Measurements from ENCODE around the gene NKX6-2.
"Not testable (repeated sequence)": the region's sequence is repeated elsewhere in the genome, so short reads cannot be mapped to it uniquely, and the experiment has no call there.

Gene NKX6-2

DNA sequence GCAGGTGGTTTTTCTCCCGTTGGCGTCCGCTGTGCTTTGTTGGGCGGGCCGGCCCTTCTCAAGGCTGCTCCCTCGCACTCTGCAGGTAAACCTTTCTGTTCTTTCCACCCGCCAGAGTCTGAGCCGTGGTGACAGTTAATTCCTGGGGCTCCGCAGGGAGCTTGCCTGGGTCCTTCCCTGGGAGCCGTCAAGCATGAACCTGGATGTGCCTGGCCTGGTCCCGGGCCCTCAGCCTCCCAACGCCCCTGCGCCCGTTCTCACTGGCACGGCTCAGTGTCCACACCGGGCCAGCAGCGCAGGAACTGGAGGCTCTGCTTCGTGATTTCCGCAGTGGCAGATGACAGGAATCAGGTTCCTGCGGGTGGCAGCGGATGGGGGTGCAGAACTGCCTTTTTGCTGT is 10.9 kb upstream of the NKX6-2 start:
- no peaks in the 10 kb centered on the region for H3K4me1 ChIP-seq (ENCODE audit: control insufficient read depth, insufficient read depth, low read length)
- no peaks in the 10 kb centered on the region for H3K36me3 ChIP-seq (ENCODE audit: control insufficient read depth, insufficient read depth, low read length)
- H3K27ac ChIP-seq (ENCODE audit: insufficient read depth, low read depth, low read length, poor library complexity, severe bottlenecking): no peak overlapping the region
- H3K9me3 ChIP-seq (ENCODE audit: control insufficient read depth, low read length): no peaks in the 10 kb centered on the region
- WGBS, 2 experiments: 84 to 86% methylated on average over 21 of the region's 21 CpGs
- H3K4me3 ChIP-seq (ENCODE audit: insufficient read depth, low read depth, low read length): no peak overlapping the region
- H3K27me3 ChIP-seq (ENCODE audit: control insufficient read depth, insufficient read depth, low read length, poor library complexity, severe bottlenecking): peaks cover 3% of the 10 kb centered on the region

DNA sequence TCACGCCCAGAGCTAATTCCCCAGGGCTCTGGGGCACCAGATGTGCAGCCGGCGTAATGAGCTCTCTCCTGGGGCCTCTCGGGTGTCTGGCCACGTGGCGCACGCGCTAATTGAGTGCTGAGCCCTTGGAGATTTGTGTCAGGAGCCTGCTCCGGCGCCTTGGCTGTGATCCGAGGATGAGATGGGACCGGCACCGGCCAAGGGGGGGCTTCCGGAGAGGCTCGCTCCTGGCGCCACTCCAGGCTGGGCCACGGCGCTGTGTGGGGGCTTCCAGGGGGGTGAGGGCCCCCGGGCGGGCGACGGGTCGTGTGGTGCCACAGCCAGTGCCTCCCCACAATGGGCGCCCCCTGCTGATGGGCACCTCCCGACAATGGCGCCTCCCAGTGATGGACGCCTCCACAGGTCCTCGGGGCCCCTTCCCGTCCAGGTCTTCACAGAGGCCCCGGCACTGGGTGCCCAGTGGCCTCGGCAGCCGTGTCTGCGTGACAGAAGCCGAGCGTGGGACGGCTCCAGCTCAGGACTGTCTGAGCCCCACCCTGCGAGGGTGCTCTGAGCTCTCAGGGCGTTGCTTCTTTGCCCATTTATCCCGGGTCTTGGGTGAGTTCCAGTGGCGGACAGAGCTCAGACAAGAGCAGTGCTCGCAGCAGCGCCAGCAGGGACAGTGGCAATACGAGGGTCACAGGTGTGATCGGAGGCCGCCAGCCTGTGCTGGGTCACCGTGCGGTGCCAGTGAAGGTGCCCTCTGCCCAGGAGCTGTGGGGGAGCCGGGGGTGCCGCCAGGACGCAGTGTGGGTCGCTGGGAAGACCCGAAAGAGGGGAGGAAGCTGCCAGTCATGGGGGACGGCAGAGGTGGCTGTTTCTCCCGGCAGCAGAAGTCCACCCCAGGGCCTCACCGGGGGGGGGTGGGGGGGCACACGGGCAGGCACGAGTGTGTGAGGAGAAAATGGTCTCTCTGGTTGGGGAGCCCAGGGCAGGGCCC is 8.2 kb upstream of the NKX6-2 start:
- Histone ChIP-seq H3K4me3 (ENCODE audit: insufficient read depth, low read depth, low read length) (no peak overlapping the region), H3K27me3 (ENCODE audit: control insufficient read depth, insufficient read depth, low read length, poor library complexity, severe bottlenecking) (peaks cover 30% of the 10 kb centered on the region), H3K9me3 (ENCODE audit: control insufficient read depth, low read length) (no peaks in the 10 kb centered on the region), H3K4me1 (ENCODE audit: control insufficient read depth, insufficient read depth, low read length) (peaks cover 3% of the 10 kb centered on the region), H3K27ac (ENCODE audit: insufficient read depth, low read depth, low read length, poor library complexity, severe bottlenecking) (no peak overlapping the region), H3K36me3 (ENCODE audit: control insufficient read depth, insufficient read depth, low read length) (no peaks in the 10 kb centered on the region)
- 87 to 88% methylated on average over 57 of the region's 57 CpGs for WGBS, 2 experiments

DNA sequence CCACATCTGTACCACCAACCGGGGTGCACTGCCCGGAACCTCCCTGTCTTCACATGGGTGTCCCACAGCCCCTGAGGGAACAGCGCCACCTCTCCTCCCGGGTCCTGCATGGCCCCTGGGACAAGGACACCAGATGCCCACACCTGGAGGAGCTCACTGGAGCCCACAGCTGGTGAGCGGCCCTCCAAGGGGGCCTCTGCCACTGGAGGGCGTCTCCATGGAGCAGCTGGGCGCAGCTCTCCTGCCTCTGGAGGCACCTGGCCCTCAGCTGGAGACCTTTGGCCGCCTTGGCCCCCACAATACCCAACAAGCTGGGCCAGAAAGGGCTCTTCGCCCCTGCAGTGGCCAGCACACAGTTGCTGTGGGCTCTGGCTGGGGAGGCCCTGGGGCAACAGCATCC is 7.3 kb upstream of the NKX6-2 start:
- H3K27me3 ChIP-seq (ENCODE audit: control insufficient read depth, insufficient read depth, low read length, poor library complexity, severe bottlenecking): peaks cover 39% of the 10 kb centered on the region
- H3K27ac ChIP-seq (ENCODE audit: insufficient read depth, low read depth, low read length, poor library complexity, severe bottlenecking): no peak overlapping the region
- H3K9me3 ChIP-seq (ENCODE audit: control insufficient read depth, low read length): no peaks in the 10 kb centered on the region
- H3K4me1 ChIP-seq (ENCODE audit: control insufficient read depth, insufficient read depth, low read length): peaks cover 11% of the 10 kb centered on the region
- WGBS, 2 experiments: 89 to 91% methylated on average over 9 of the region's 9 CpGs
- no peak overlapping the region for H3K4me3 ChIP-seq (ENCODE audit: insufficient read depth, low read depth, low read length)
- H3K36me3 ChIP-seq (ENCODE audit: control insufficient read depth, insufficient read depth, low read length): no peaks in the 10 kb centered on the region

DNA sequence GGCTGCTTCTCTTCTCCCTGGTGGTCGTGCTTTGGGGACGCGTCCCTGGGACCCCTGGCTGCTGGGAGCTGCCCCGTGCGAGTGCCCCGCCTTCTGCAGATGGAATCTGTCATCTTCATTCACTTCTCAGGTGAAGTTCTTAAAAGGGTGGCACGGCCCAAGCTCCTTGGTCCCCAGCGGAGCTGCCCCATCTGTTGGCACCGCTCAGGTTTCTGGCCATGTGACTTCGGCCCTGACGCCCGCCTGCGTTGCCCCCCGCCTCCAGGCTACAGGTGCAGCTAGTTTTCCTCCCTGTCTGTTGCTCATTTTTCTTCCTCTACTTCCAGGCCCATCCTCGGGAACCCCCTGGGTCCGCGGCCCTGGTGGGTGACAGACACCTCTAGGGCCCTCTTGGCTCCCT is 6.8 kb upstream of the NKX6-2 start:
- Histone ChIP-seq H3K4me1 (ENCODE audit: control insufficient read depth, insufficient read depth, low read length) (peaks cover 15% of the 10 kb centered on the region), H3K27ac (ENCODE audit: insufficient read depth, low read depth, low read length, poor library complexity, severe bottlenecking) (no peak overlapping the region), H3K9me3 (ENCODE audit: control insufficient read depth, low read length) (no peaks in the 10 kb centered on the region), H3K4me3 (ENCODE audit: insufficient read depth, low read depth, low read length) (no peak overlapping the region), H3K36me3 (ENCODE audit: control insufficient read depth, insufficient read depth, low read length) (no peaks in the 10 kb centered on the region), H3K27me3 (ENCODE audit: control insufficient read depth, insufficient read depth, low read length, poor library complexity, severe bottlenecking) (peaks cover 43% of the 10 kb centered on the region)
- 89 to 92% methylated on average over 17 of the region's 17 CpGs for WGBS, 2 experiments

DNA sequence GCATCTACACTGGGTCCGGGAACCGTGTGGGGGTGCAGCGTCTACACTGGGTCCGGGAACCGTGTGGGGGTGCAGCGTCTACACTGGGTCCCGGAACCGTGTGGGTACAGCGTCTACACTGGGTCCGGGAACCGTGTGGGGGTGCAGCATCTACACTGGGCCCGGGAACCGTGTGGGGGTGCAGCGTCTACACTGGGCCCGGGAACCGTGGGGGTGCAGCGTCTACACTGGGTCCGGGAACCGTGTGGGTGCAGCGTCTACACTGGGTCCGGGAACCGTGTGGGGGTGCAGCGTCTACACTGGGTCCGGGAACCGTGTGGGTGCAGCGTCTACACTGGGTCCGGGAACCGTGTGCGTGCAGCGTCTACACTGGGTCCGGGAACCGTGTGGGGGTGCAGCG is 6.2 kb upstream of the NKX6-2 start:
- WGBS, 2 experiments: 95 to 97% methylated on average over 33 of the region's 33 CpGs
- Histone ChIP-seq H3K27me3 (ENCODE audit: control insufficient read depth, insufficient read depth, low read length, poor library complexity, severe bottlenecking) (peaks cover 50% of the 10 kb centered on the region), H3K4me1 (ENCODE audit: control insufficient read depth, insufficient read depth, low read length) (peaks cover 15% of the 10 kb centered on the region)
- H3K36me3 ChIP-seq (ENCODE audit: control insufficient read depth, insufficient read depth, low read length); H3K9me3 ChIP-seq (ENCODE audit: control insufficient read depth, low read length); H3K4me3 ChIP-seq (ENCODE audit: insufficient read depth, low read depth, low read length); H3K27ac ChIP-seq (ENCODE audit: insufficient read depth, low read depth, low read length, poor library complexity, severe bottlenecking): not testable (repeated sequence)

DNA sequence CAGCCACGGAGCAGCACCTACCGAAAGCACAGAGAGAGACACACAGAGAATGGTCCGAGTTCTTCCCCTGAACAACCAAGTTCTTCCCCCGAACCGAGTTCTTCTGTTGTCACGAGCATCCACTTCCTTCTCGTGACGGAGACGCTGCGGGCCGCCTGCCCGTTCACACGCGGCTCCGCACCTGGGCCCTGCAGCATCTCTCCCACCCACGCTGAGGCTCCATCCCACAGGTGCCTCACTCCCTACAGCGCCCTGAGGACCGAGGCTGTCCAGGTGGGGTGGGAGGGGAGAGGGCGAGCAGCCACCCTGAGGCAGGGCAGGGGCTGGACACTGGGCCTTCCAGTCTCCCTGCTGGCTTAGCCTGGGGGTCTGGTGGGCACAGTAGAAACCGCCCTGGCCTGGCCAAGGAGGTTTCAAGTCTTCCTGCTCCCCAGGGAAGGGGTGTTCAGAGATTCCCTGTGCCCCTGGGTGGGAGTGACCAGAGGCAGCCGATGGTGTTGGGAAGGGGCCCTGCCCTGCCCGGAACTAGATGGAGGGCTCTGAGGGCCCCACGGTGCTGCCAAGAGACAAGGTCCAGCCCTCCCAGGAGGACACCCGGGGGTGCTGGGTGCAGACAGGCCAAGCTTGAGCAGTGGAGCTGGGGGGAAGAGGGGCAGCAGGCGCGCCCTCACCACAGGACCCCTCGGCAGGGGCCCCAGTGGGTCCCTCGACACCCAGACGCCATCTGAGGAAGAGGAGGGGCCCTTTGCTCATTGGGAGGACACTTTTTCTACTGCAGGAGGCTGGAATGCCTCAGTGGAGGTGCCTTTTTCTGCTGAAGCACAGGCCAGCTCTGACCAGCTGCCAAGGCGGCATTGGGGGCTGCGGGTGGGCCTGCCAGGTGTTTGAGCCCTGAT is 5.2 kb upstream of the NKX6-2 start:
- Histone ChIP-seq H3K27ac (ENCODE audit: insufficient read depth, low read depth, low read length, poor library complexity, severe bottlenecking) (no peak overlapping the region), H3K9me3 (ENCODE audit: control insufficient read depth, low read length) (no peaks in the 10 kb centered on the region), H3K27me3 (ENCODE audit: control insufficient read depth, insufficient read depth, low read length, poor library complexity, severe bottlenecking) (peaks cover 56% of the 10 kb centered on the region), H3K36me3 (ENCODE audit: control insufficient read depth, insufficient read depth, low read length) (no peaks in the 10 kb centered on the region), H3K4me3 (ENCODE audit: insufficient read depth, low read depth, low read length) (no peak overlapping the region), H3K4me1 (ENCODE audit: control insufficient read depth, insufficient read depth, low read length) (peaks cover 15% of the 10 kb centered on the region)
- 82 to 83% methylated on average over 31 of the region's 31 CpGs for WGBS, 2 experiments

DNA sequence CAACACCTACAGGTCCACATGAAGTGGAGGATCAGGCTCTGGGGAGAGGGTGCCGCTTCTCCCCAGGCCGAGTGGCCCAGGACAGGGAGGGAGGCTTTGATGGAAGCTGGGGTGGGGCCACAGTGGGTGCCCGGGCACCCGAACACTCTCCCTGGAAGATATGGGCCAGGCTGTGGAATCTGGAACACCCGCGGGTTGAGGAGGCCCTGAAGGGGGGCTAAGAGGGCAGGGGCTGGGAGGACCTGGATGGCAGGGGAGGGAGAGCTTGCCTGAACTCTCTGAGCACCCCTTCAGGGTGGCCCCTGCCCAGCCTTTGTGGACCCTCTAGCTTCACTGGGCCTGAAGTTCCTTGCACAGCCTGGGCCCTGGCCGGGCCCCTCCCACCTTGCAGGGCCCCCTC is 4.5 kb upstream of the NKX6-2 start:
- Histone ChIP-seq H3K27me3 (ENCODE audit: control insufficient read depth, insufficient read depth, low read length, poor library complexity, severe bottlenecking) (peaks cover 62% of the 10 kb centered on the region), H3K9me3 (ENCODE audit: control insufficient read depth, low read length) (no peaks in the 10 kb centered on the region), H3K27ac (ENCODE audit: insufficient read depth, low read depth, low read length, poor library complexity, severe bottlenecking) (no peak overlapping the region)

DNA sequence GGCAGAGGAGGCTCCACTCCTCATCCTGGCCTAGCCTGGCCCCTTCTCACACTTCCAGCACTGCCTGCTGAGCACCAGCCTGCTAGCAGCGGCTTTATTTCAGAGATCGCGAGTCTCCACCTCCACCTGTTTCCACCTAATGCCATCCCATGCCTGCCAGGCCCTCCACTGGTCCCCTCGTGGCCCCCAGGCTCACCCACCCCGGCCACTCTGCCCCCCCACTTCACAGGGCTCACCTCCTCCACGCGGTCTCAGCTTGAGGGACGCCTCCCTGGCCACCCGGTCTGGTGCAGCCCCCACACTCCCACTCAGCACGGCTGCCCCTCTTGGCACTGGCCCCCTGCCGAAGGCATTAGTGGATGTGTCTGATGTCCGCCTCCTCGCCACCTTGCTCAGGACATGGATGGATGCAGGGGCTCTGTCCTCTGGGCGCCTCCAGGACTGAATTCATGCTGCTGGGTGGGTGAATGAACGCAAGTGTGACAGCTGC is 3.8 kb upstream of the NKX6-2 start:
- WGBS, 2 experiments: 81 to 84% methylated on average over 15 of the region's 15 CpGs
- Histone ChIP-seq H3K27me3 (ENCODE audit: control insufficient read depth, insufficient read depth, low read length, poor library complexity, severe bottlenecking) (peaks cover 70% of the 10 kb centered on the region), H3K27ac (ENCODE audit: insufficient read depth, low read depth, low read length, poor library complexity, severe bottlenecking) (no peak overlapping the region)

More for the DNA sequence above, 4.5 kb upstream of the NKX6-2 start:
- WGBS, 2 experiments: 82 to 83% methylated on average over 7 of the region's 7 CpGs
- Histone ChIP-seq H3K4me3 (ENCODE audit: insufficient read depth, low read depth, low read length) (no peak overlapping the region), H3K4me1 (ENCODE audit: control insufficient read depth, insufficient read depth, low read length) (peaks cover 15% of the 10 kb centered on the region), H3K36me3 (ENCODE audit: control insufficient read depth, insufficient read depth, low read length) (no peaks in the 10 kb centered on the region)

DNA sequence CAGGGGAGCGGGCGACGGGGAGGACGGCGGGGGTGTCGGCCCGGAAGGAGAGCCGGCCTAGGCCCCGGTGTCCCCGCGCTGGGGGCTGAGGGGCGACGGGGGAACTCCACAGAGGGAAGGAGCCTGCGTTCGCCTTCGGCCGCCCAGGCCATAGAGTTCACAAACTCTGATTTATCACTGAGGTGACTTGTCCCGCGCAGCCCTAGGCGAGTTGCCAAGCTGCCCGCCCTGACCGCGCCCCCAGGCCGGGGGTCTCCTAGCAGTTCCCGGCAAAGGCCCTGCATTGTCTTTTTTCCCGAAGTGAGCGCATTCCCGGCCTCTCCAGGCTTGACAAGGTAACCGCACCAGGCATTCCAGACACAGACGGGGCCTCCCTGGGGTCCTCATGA is 2.9 kb upstream of the NKX6-2 start:
- Histone ChIP-seq H3K9me3 (ENCODE audit: control insufficient read depth, low read length) (no peaks in the 10 kb centered on the region), H3K4me3 (ENCODE audit: insufficient read depth, low read depth, low read length) (no peak overlapping the region), H3K4me1 (ENCODE audit: control insufficient read depth, insufficient read depth, low read length) (peaks cover 15% of the 10 kb centered on the region), H3K36me3 (ENCODE audit: control insufficient read depth, insufficient read depth, low read length) (no peaks in the 10 kb centered on the region), H3K27me3 (ENCODE audit: control insufficient read depth, insufficient read depth, low read length, poor library complexity, severe bottlenecking) (peaks cover 79% of the 10 kb centered on the region), H3K27ac (ENCODE audit: insufficient read depth, low read depth, low read length, poor library complexity, severe bottlenecking) (no peak overlapping the region)
- WGBS, 2 experiments: 4% methylated on average over 30 of the region's 30 CpGs

More for the DNA sequence above, 3.8 kb upstream of the NKX6-2 start:
- H3K4me1 ChIP-seq (ENCODE audit: control insufficient read depth, insufficient read depth, low read length): peaks cover 15% of the 10 kb centered on the region
- H3K9me3 ChIP-seq (ENCODE audit: control insufficient read depth, low read length): no peaks in the 10 kb centered on the region
- no peak overlapping the region for H3K4me3 ChIP-seq (ENCODE audit: insufficient read depth, low read depth, low read length)
- H3K36me3 ChIP-seq (ENCODE audit: control insufficient read depth, insufficient read depth, low read length): no peaks in the 10 kb centered on the region

Data from ectodermal cell (in vitro differentiated cells).